Kidney epithelial cell (primary cell): Measurements from ENCODE around the gene MRAP. TPM values are rescaled to one million over a fixed set of nuclear protein-coding genes. Genes with fewer than 3 reads are reported as not detected.

Source experiments
- DNase-seq: peaks from one replicate; pipeline ENCODE4 v3.0.0-alpha.2; 2010; ENCODE audit warnings: low read depth
- H3K27me3 ChIP-seq: 2 replicates; pipeline ENCODE4 v1.6.0; 2011; ENCODE audit warnings: low read length; ENCODE audit not compliant: control insufficient read depth, insufficient read depth
- H3K36me3 ChIP-seq: 2 replicates; pipeline ENCODE4 v1.5.1; 2011; ENCODE audit warnings: low read length; ENCODE audit not compliant: control insufficient read depth, insufficient read depth
- H3K4me3 ChIP-seq: 2 replicates; pipeline ENCODE4 v1.5.1; 2011; ENCODE audit warnings: low read depth, mild to moderate bottlenecking, control low read depth, low read length
- total RNA-seq: library from RNA; depleted of rRNA; stranded (reverse); fragments of >200 nt; gene quantifications from 2 replicates; pipeline ENCODE4 v1.2.3, GENCODE V29; 2015
- TF ChIP-seq, protein P1 (sequence below): IDR thresholded peaks from 2 replicates; pipeline ENCODE4 v1.5.1; 2011; ENCODE audit warnings: mild to moderate bottlenecking, moderate library complexity, low read length, control low read depth, inconsistent platforms; ENCODE audit not compliant: insufficient read depth, poor library complexity, severe bottlenecking

The MRAP gene
- total RNA-seq, 1 donor from 2014 or later, result not detected

DNA sequence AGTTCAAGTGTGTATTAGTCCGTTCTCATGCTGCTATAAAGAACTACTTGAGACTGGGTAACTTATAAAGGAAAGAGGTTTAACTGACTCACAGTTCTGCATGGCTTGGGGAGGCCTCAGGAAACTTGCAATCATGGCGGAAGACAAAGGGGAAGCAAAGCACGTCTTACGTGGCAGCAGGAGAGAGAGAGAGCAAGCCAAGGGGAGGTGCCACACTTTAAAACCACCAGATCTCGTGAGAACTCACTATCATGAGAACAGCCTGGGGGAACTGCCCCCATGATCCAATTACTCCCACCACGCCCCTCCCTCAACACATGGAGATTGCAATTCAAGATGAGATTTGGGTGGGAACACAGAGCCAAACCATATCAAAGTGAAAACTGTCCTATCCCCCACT is 15.7 kb upstream of the MRAP start:
- Histone ChIP-seq H3K4me3 (no peak overlapping the region), H3K27me3 (no peaks in the 10 kb centered on the region), H3K36me3 (no peaks in the 10 kb centered on the region)
- TF ChIP-seq, protein P1, sequence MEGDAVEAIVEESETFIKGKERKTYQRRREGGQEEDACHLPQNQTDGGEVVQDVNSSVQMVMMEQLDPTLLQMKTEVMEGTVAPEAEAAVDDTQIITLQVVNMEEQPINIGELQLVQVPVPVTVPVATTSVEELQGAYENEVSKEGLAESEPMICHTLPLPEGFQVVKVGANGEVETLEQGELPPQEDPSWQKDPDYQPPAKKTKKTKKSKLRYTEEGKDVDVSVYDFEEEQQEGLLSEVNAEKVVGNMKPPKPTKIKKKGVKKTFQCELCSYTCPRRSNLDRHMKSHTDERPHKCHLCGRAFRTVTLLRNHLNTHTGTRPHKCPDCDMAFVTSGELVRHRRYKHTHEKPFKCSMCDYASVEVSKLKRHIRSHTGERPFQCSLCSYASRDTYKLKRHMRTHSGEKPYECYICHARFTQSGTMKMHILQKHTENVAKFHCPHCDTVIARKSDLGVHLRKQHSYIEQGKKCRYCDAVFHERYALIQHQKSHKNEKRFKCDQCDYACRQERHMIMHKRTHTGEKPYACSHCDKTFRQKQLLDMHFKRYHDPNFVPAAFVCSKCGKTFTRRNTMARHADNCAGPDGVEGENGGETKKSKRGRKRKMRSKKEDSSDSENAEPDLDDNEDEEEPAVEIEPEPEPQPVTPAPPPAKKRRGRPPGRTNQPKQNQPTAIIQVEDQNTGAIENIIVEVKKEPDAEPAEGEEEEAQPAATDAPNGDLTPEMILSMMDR, result no peak
- no peak for DNase-seq

DNA sequence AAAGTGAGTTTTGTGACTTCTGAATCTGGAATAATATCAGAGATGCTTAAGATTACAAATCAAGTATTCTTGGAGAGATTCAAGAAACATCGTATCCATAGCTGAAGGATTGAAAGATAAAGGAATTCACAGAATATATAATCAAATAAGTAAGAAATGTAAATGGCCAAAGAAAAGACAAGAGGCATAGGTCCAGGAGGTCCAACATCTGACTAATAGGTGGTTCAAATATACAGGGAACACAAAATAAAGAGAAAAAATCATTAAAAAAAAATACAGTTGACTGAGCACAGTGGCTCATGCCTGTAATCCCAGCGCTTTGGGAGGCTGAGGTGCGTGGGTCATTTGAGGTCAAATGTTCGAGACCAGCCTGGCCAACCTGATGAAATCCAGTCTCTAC is 13.2 kb upstream of the MRAP start:
- TF ChIP-seq, protein P1, result no peak
- DNase-seq, result no peak
- H3K36me3 ChIP-seq, result no peaks in the 10 kb centered on the region
- H3K27me3 ChIP-seq, result no peaks in the 10 kb centered on the region
- H3K4me3 ChIP-seq, result no peak overlapping the region

DNA sequence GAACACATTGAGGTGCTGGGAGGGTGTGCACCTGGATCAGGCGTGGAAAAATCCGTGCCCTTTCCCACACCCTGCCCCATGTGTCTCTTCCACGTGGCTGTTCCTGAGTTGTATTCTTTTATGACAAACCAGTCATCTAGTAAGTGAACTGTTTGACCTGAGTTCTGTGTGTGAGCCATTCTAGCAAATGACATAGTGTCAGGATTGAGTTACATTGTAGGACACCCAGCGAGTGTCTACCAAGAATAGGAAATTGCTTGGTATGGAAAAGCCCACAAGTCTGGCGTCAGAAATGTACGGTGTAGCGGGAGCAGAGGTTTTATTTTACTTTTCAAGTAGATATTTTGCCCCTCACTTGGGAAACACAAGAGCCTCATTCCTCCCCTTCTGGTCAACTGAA is 1.2 kb upstream of the MRAP start:
- Histone ChIP-seq H3K36me3 (no peaks in the 10 kb centered on the region), H3K27me3 (no peaks in the 10 kb centered on the region), H3K4me3 (no peak overlapping the region)
- TF ChIP-seq, protein P1, result no peak
- no peak for DNase-seq

DNA sequence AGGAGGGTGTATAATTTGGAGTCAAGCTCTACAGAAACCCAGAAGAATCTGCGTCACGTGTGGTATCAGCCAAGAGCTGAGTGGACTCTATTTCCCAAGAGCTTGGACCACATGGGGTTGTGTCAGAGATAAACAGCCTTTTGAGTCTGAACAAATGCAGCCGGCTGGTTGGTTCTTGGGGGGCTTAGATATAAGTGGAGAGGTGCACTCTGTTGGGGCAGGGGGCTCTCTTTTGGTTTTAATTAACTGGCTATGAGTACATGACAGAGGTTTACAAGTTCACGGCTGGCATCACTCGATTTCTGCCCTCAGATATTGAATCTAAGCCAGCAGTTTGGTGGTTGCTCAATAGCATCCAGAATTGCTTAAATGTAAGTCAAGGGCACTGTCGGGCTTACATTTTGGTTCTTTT is 501 bp upstream of the MRAP start:
- TF ChIP-seq, protein P1, result no peak
- no peaks in the 10 kb centered on the region for H3K27me3 ChIP-seq

DNA sequence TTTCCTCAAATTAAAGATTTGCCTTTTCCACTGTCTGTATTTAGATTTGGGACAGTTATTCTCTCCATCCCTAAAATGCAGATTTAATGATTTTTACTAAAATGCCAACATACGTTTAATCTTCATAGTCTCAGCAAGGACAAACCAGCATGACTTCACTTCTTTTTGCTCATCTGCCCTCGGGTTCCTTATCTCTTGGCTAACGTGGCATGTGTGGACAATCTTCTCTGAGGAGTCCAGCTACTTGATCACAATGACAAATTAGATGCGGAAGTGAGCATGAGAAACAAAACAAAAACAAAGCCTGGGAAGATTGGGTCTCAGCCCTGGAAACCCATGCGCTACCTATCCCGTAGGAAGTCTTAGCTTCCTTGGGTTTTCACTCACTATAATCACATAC is 1.0 kb downstream of the MRAP start:
- Histone ChIP-seq H3K4me3 (no peak overlapping the region), H3K36me3 (no peaks in the 10 kb centered on the region), H3K27me3 (no peaks in the 10 kb centered on the region)
- TF ChIP-seq, protein P1, result no peak
- no peak for DNase-seq

More for the DNA sequence above, 501 bp upstream of the MRAP start:
- Histone ChIP-seq H3K4me3 (no peak overlapping the region), H3K36me3 (no peaks in the 10 kb centered on the region)
- no peak for DNase-seq

DNA sequence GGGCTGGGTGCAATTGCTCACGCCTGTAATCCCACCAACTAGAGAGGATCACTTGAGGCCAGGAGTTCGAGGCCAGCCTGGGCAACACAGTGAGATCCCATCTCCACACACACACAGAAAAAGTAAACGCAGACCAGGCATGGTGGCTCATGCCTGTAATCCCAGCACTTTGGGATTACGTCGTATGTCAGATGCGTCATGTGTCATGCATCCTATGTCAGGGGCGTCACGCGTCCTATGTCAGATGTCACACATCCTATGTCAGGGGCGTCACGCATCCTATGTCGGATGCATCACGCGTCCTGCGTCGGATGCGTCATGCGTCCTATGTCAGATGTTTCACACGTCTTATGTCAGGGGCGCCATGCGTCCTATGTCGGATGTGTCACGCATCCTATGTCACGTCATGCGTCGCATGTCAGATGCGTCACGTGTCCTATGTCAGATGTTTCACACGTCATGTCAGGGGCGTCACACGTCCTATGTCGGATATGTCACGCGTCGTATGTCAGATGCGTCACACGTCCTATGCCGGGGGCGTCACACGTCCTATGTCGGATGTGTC is 1.5 kb downstream of the MRAP start:
- Histone ChIP-seq H3K27me3 (no peaks in the 10 kb centered on the region), H3K4me3 (no peak overlapping the region), H3K36me3 (no peaks in the 10 kb centered on the region)
- DNase-seq, result no peak
- TF ChIP-seq, protein P1, result no peak
